Naive thymus-derived CD8-positive, alpha-beta T cell (primary cell): ENCODE results near the gene HELZ. TPM values are rescaled to one million over a fixed set of nuclear protein-coding genes. Genes with fewer than 3 reads are reported as not detected.
"Not testable (repeated sequence)": the region's sequence is repeated elsewhere in the genome, so short reads cannot be mapped to it uniquely, and the experiment has no call there.

Experiments
- ATAC-seq, 2 donors: fragments of 150-1000 bp; cut with Tn5 transposase in 1 of 2; sonication (Bioruptor Pico), chemical (Tn5 transposase) in 1 of 2; 1 replicate in 1 of 2; 2 replicates in 1 of 2; pipeline ENCODE4 v1.10.0; 2021; ENCODE audit warnings: mild to moderate bottlenecking in 2 of 2, moderate library complexity in 2 of 2
- POLR2A ChIA-PET: fragments of 350-600 bp; sonication (Branson Sonifier 250); formaldehyde crosslinking; loops from one replicate; lab custom pipeline; 2021; ENCODE audit warnings: antibody characterized with exemption; lab: Charles Lee
- DNase-seq, 10 donors: peaks; one replicate each; pipeline versions ENCODE4 v3.0.0 to v3.0.0-alpha.2; 2020 to 2022
- H3K27ac Mint-ChIP-seq, 10 donors: one replicate each; pipeline ENCODE4 v1.8.0; 2020 to 2022; ENCODE audit warnings: mild to moderate bottlenecking in 10 of 10, mixed read lengths in 10 of 10, moderate library complexity in 4 of 10, inconsistent platforms in 1 of 10
- H3K27me3 Mint-ChIP-seq, 5 donors: one replicate each; pipeline ENCODE4 v1.8.0; 2021 to 2022; ENCODE audit warnings: mixed read lengths in 5 of 5
- H3K36me3 Mint-ChIP-seq, 3 donors: one replicate each; pipeline ENCODE4 v1.8.0; 2020 to 2022; ENCODE audit warnings: mixed read lengths in 3 of 3, mild to moderate bottlenecking in 2 of 3, inconsistent platforms in 1 of 3
- H3K4me1 Mint-ChIP-seq, 4 donors: one replicate each; pipeline ENCODE4 v1.8.0; 2021 to 2022; ENCODE audit warnings: mixed read lengths in 4 of 4
- H3K4me3 Mint-ChIP-seq, 10 donors: one replicate each; pipeline ENCODE4 v1.8.0; 2020 to 2022; ENCODE audit warnings: mild to moderate bottlenecking in 10 of 10, mixed read lengths in 10 of 10, moderate library complexity in 6 of 10, inconsistent platforms in 1 of 10
- H3K9me3 Mint-ChIP-seq, 9 donors: one replicate each; pipeline ENCODE4 v1.8.0; 2020 to 2022; ENCODE audit warnings: mixed read lengths in 9 of 9, mild to moderate bottlenecking in 3 of 9, inconsistent platforms in 1 of 9, moderate library complexity in 1 of 9
- polyA plus RNA-seq, 3 donors: library from polyadenylated mRNA; unstranded; fragments of 300-500 nt; fragmentation: Illumina TruSeq; gene quantifications; one replicate each; pipeline ENCODE4 v1.2.3, GENCODE V29; 2021
- total RNA-seq, 8 experiments: library from RNA in 2 of 8; stranded (reverse) in 2 of 8; gene quantifications; one replicate each; pipeline ENCODE4 v1.2.3 and lab custom pipeline; 2021 to 2026

HELZ gene
- total and polyA plus RNA-seq, 5 experiments from 2014 or later, result 43.0 to 75.1 (median 48.6) TPM

DNA sequence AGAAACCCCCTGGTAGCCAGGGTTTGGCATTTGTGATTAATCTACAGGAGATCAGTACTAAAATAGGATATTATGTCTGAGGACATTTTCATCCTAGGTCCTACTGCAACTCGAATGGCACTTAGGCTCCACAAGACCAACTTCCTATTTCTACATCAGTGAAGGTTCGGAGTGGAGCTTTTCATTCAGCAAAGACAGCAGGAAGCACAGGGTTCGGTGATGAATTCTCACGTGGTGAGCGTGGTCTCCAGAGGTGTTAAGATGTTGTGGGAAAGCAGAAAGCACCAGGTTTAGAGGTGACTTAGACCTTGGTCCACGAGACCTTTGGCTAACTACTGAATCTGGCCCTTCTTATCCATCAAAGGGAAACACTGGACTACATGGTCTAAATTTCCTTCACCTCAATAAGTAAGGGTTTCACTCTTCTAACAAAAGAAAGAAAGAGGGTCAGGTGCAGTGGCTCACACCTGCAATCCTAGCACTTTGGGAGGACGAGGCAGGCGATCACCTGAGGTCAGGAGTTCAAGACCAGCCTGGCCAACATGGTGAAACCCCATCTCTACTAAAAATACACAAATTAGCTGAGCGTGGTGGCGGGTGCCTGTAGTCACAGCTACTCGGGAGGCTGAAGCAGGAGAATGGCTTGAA, 13.9 kb upstream of the HELZ start:
- peak overlapping the region in 5 of 10 donors; percentile 22 to 65 (median 54) for H3K27ac Mint-ChIP-seq
- H3K9me3 Mint-ChIP-seq, result no peaks in the 10 kb centered on the region
- peak in 2 of 10 donors; percentile 11 to 46 for DNase-seq
- POLR2A ChIA-PET, result interaction anchor here (0.6 kb wide), 1 partner anchor 1179 kb away, joined by 3 read pairs; no protein-coding TSS in a partner anchor
- H3K36me3 Mint-ChIP-seq, result no peaks in the 10 kb centered on the region
- H3K4me3 Mint-ChIP-seq, result peak overlapping the region in 7 of 10 donors; percentile 3 to 76 (median 22)
- no peak for ATAC-seq
- peaks cover 14 to 29% (median 20%) of the 10 kb centered on the region in 4 donors for H3K4me1 Mint-ChIP-seq
- no peaks in the 10 kb centered on the region for H3K27me3 Mint-ChIP-seq

DNA sequence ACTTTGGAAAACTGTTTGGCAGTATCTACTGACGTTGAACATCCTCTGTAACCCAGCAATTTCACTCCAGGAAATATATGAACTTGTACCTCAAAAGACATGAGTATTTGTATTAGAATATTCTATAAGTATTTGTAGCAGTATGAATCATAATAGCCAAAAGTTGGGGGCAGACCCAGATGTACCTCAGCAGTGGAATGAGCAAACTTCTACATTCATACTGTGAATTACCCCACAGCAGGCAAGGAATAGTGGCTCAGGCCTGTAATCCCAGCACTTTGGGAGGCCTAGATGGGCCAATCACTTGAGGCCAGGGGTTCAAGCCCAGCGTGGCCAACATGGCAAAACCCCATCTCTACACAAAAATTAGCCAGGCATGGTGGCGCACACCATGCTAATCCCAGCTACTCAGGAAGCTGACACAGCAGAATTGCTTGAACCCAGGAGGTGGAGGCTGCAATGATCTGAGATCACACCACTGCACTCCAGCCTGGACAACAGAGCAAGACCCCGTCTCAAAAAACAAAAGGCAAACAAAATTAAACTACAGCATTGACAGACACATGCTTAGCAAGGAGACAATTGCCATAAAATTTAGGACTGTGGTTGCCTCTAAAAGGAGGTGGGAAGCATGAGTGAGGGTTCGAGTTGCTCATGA, 11.2 kb upstream of the HELZ start:
- no peak for ATAC-seq
- H3K4me1 Mint-ChIP-seq, result peaks cover 14 to 29% (median 20%) of the 10 kb centered on the region in 4 donors
- H3K27ac Mint-ChIP-seq, result peak overlapping the region in 1 of 10 donors; percentile 19
- no peak overlapping the region for H3K4me3 Mint-ChIP-seq
- POLR2A ChIA-PET, result no interaction called here
- H3K36me3 Mint-ChIP-seq, result no peaks in the 10 kb centered on the region
- no peak for DNase-seq
- H3K9me3 Mint-ChIP-seq, result no peaks in the 10 kb centered on the region
- no peaks in the 10 kb centered on the region for H3K27me3 Mint-ChIP-seq

DNA sequence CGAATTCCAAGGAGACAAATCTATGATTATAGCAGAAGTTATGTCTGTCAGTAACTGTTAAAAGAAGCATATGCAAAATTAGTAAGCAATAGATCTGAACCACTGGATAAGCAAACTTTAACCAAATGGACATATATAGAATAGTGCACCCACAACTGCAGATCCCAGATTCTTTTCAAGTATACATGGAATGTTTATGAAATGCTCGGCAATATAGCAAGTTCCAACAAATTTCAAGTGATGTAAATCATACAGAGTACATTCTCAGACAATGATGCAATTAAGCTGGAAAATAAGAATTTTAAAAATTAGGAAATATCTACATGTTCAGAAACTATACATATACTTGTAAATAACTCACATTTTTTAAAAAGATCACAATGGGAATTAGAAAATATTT, 8.4 kb upstream of the HELZ start:
- Mint-ChIP-seq H3K4me3 (no peak overlapping the region), H3K27me3 (no peaks in the 10 kb centered on the region), H3K4me1 (peaks cover 8 to 15% (median 11%) of the 10 kb centered on the region in 4 donors), H3K36me3 (no peaks in the 10 kb centered on the region), H3K9me3 (no peaks in the 10 kb centered on the region), H3K27ac (no peak overlapping the region)
- POLR2A ChIA-PET, result interaction anchor here (0.6 kb wide), 1 partner anchor 57 kb away, joined by 3 read pairs; no protein-coding TSS in a partner anchor
- DNase-seq, result no peak
- no peak for ATAC-seq

DNA sequence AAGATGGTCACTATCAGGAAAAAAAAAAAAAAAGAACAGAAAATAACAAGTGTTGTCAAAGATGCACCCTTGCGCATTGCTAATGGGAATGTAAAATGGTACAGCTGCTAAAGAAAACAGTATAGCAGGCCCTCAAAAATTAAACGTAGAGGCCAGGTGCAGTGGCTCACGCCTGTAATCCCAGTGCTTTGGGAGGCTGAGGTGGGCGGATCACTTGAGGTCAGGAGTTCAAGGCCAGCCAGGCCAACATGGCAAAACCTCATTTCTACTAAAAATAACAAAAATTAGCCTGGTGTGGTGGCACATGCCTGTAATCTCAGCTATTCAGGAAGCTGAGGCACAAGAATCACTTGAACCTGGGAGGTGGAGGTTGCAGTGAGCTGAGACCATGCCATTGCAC, 6.6 kb upstream of the HELZ start:
- POLR2A ChIA-PET, H3K9me3 Mint-ChIP-seq, H3K27ac Mint-ChIP-seq: not testable (repeated sequence)

DNA sequence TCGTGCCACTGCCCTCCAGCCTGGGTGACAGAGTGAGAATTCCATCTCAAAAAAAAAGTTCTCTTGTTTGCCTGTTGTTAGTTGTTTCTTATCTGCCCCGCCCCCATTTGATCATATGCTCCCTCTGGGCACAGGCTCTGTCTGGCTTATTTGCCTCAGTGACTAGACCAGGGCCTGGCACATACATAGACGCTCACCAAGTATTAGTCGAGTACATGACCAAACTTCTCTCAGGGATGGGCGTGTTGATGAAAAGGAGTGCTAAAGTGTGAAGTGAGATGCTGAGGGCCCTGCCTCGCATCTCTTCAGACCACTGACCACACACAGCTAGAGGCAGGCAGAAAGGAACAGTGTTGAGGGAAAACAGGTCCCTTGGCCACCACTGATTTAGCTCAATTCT, 3.3 kb upstream of the HELZ start:
- Mint-ChIP-seq H3K9me3 (no peaks in the 10 kb centered on the region), H3K4me1 (peaks cover 10 to 30% (median 19%) of the 10 kb centered on the region in 4 donors), H3K27me3 (no peaks in the 10 kb centered on the region), H3K36me3 (no peaks in the 10 kb centered on the region), H3K27ac (peak overlapping the region in 2 of 10 donors; percentile 55 to 83), H3K4me3 (peak overlapping the region in 4 of 10 donors; percentile 21 to 56 (median 46))
- ATAC-seq (no peak), DNase-seq (no peak)
- POLR2A ChIA-PET, result no interaction called here

More for the DNA sequence above, 6.6 kb upstream of the HELZ start:
- not testable (repeated sequence) for H3K4me3 Mint-ChIP-seq, H3K36me3 Mint-ChIP-seq, DNase-seq, H3K27me3 Mint-ChIP-seq, ATAC-seq
- H3K4me1 Mint-ChIP-seq, result peaks cover under 1 to 20% (median 5%) of the 10 kb centered on the region in 4 donors

DNA sequence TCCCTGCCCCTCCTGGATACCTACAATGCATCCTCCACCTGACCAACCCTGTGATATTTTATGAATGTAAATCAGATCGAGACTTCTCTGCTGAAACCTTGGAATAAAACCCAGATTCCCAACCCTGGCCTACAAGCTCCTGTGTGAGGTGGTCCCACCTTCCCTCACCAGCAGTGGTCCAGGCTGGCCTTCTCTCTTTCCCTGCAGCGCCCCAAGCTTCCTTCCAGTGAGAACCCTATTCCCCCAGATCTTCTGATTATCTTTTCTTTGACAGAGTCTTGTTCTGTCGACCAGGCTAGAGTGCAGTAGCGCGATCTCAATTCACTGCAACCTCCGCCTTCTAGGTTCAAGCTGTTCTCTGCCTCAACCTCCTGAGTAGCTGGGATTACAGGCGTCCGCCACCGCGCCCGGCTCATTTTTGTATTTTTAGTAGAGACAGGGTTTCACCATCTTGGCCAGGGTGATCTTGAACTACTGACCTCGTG, 2.5 kb upstream of the HELZ start:
- no peak for DNase-seq
- Mint-ChIP-seq H3K9me3 (no peaks in the 10 kb centered on the region), H3K36me3 (no peaks in the 10 kb centered on the region), H3K4me3 (peak overlapping the region in 9 of 10 donors; percentile 4 to 93 (median 76)), H3K4me1 (peaks cover 13 to 37% (median 23%) of the 10 kb centered on the region in 4 donors), H3K27me3 (no peaks in the 10 kb centered on the region), H3K27ac (peak overlapping the region in 7 of 10 donors; percentile 49 to 87 (median 81))
- POLR2A ChIA-PET, result no interaction called here
- no peak for ATAC-seq

DNA sequence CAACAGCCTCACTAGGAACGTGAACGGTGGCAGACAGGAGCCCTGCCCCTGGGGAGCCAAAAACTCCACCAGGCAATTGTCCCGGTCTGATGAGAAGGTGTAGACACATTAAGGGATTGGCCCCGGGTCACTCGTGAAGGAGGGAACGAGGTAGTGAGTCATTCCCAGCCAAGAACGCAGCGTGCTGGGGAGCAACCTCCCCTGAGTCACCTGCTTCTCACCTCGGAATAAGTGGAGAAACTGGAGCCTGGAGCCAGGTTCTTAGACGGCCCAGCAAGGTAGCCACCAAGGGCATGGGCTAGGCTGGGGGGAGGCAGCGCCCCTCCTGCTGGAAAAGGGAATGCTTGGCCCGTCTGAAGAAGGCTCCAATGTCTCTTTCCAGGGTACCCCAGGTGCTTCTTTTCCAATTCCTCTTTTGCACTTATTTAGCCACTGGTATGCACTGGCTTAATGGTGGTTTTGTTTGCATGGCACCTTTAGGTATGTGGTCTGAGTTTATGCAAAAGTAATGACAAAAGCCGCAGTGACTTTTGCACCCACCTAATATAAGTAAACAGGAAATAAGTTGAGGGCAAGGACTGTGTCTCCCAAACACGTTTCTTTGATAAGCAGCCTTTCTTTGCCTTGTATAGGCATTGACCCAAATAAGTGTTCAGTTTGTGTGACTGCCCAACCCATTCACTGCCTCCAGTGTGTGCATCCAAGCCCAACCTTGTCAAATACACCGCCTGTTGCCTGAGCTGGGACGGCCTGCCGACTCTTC, 1.8 kb upstream of the HELZ start:
- DNase-seq, result peak in 4 of 10 donors; percentile 6 to 49 (median 14)
- POLR2A ChIA-PET, result no interaction called here
- Mint-ChIP-seq H3K27me3 (no peaks in the 10 kb centered on the region), H3K4me3 (peak overlapping the region; percentile 72 to 93 (median 83)), H3K9me3 (no peaks in the 10 kb centered on the region), H3K36me3 (peaks cover 0 to 4% (median 0%) of the 10 kb centered on the region in 3 donors), H3K4me1 (peaks cover 16 to 41% (median 27%) of the 10 kb centered on the region in 4 donors), H3K27ac (peak overlapping the region in 9 of 10 donors; percentile 22 to 94 (median 77))
- no peak for ATAC-seq

DNA sequence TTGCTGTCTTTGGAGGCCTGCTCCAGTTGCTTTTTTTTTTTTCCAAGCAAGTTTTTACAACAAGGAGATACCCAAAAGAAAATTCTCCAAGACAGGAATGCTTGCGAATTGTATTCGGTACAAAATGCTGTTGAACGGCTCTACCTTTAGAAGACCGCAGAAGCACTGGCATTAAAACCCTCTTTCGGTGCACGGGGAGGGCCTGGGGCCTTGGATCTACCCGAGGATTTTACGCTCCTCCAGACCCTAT, 1.3 kb upstream of the HELZ start:
- Mint-ChIP-seq H3K4me3 (peak overlapping the region; percentile 72 to 93 (median 83)), H3K36me3 (peaks cover 0 to 9% (median 0%) of the 10 kb centered on the region in 3 donors), H3K9me3 (no peaks in the 10 kb centered on the region), H3K4me1 (peaks cover 19 to 46% (median 32%) of the 10 kb centered on the region in 4 donors), H3K27ac (peak overlapping the region in 8 of 10 donors; percentile 31 to 94 (median 75)), H3K27me3 (no peaks in the 10 kb centered on the region)
- DNase-seq, result no peak
- ATAC-seq, result no peak
- POLR2A ChIA-PET, result no interaction called here

DNA sequence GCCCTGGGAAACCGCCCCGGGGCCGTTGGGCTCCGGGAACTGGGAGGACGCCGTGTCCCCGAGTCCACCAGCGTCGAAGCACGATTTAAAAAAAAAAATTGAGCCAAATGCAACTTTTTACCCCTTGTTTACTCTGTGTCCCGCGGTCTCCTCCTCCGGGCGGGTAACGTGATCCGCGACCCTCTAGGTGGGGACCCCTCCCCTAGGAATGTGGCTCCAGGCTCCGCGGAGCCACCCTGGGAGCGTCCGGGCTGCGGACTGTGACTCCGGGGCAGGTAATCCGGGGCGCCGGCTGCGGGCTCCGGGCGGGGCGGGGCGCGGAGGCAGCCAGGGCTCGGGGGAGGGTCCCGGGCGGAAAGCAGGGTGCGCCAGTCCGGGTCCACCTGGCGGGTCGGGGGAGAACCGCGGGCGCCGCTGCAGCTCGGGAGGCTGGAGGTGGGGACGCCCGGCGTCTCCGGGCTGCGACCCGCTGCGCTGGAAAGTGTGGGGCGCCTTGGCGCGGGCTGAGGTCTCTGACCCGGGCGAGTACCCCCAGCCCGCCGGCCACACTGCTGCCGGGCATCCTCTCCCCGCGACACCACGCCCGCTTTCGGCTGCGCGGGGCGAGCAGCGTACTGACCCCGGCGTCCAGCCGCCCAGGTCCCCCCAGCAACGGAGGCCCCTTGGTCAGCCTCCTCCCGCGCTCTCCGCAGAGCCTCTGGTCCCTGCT, 852 bp upstream of the HELZ start:
- peaks cover 19 to 51% (median 36%) of the 10 kb centered on the region in 4 donors for H3K4me1 Mint-ChIP-seq
- POLR2A ChIA-PET, result interaction anchor here (0.6 kb wide), 1 partner anchor 39 kb away, joined by 4 read pairs; no protein-coding TSS in a partner anchor

DNA sequence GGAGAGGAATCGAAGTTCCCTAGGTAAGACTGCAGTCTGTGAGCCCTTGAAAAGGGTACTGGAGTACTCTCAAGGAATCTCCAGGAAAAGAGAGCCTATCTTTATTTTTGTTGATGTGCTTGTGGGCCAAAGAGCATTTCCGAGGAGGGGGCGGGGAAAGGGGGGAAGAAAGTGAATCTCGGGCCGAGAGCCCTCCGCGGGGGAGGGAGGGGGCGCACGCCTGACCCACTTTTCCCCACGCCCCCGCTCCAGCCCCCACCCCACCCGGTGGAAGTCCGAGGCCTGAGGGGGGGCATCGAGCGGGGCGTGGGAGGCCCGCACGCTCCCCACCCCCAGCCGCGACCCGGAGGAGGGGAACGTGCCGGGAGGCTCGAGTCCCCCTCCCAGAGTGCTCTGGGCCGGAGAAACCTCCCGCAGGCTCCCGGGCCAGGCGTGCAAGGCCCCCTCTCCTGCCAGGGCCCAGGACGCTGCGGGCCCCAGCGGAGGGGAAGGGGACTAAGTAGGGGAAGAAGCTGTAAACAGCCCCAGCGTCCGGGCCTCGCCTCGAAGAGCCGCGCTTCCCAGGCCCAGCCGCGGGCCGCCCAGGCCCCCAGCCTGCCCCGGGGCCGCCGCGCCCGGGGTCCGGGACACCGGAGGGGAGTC, 444 bp downstream of the HELZ start:
- POLR2A ChIA-PET, result no interaction called here
- H3K4me3 Mint-ChIP-seq, result peak overlapping the region; percentile 88 to 93 (median 88)
- no peaks in the 10 kb centered on the region for H3K27me3 Mint-ChIP-seq
- peak; percentile 49 to 53 for ATAC-seq
- H3K36me3 Mint-ChIP-seq, result peaks cover 0 to 23% (median 0%) of the 10 kb centered on the region in 3 donors
- peaks cover 19 to 64% (median 49%) of the 10 kb centered on the region in 4 donors for H3K4me1 Mint-ChIP-seq
- H3K9me3 Mint-ChIP-seq, result no peaks in the 10 kb centered on the region
- peak overlapping the region; percentile 81 to 95 (median 92) for H3K27ac Mint-ChIP-seq
- DNase-seq, result peak in 2 of 10 donors; percentile 1 to 13

More for the DNA sequence above, 852 bp upstream of the HELZ start:
- H3K27me3 Mint-ChIP-seq, result no peaks in the 10 kb centered on the region
- peak overlapping the region in 9 of 10 donors; percentile 31 to 94 (median 80) for H3K27ac Mint-ChIP-seq
- peaks cover 0 to 14% (median 0%) of the 10 kb centered on the region in 3 donors for H3K36me3 Mint-ChIP-seq
- DNase-seq (peak in 9 of 10 donors; percentile 14 to 55 (median 36)), ATAC-seq (peak; percentile 44 to 58)
- no peaks in the 10 kb centered on the region for H3K9me3 Mint-ChIP-seq
- H3K4me3 Mint-ChIP-seq, result peak overlapping the region; percentile 76 to 93 (median 87)

DNA sequence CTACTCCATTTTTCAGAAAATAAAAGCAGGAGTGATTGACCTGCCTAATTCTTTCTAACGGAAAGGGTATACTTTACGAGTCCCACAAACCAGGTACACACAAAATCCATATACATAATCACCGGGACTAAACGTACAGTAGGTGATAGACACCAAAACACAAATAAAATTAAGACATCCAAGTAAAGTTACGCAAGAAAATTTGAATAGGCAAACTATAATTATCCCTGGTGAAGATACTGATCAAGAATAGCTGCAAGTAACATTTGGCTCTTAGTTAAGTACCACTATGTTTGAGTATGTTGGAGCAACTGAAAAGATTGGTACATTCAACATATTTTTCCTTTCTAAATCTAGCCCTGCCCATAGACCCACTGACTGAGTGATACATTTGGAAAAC, 1.7 kb downstream of the HELZ start:
- POLR2A ChIA-PET, result interaction anchor here (0.7 kb wide), 1 partner anchor 410 kb away, joined by 3 read pairs; no protein-coding TSS in a partner anchor
- no peak for ATAC-seq
- Mint-ChIP-seq H3K4me3 (peak overlapping the region; percentile 88 to 93 (median 88)), H3K27me3 (no peaks in the 10 kb centered on the region), H3K36me3 (peaks cover 0 to 35% (median 0%) of the 10 kb centered on the region in 3 donors), H3K4me1 (peaks cover 19 to 63% (median 56%) of the 10 kb centered on the region in 4 donors), H3K27ac (peak overlapping the region in 7 of 10 donors; percentile 21 to 95 (median 87)), H3K9me3 (no peaks in the 10 kb centered on the region)
- no peak for DNase-seq
